GM11168 (cell line): Measurements from ENCODE around the gene PEAR1.

Source experiments
- in situ Hi-C: fragments of 300-500 bp; cut with MboI; formaldehyde crosslinking; loops from one replicate; pipeline ENCODE4 v1.12.0; 2022; ENCODE audit warnings: low sequenced_read_pairs; ENCODE audit not compliant: unreplicated experiment

The PEAR1 gene

GRCh38 chr1:156858959-156859522, 34.5 kb upstream of the PEAR1 start, which contains the start of gene INSRR:
INSRR (minus strand) TSS chr1:156859117; CDS start chr1:156858621, 496 bp downstream.
- in situ Hi-C loops, result no loop called here

- in situ Hi-C loops, result no loop called here
Measured at GRCh38 chr1:156859523-156860112, 33.9 kb upstream of the PEAR1 start.

GRCh38 chr1:156860113-156860627, 33.3 kb upstream of the PEAR1 start:
- in situ Hi-C loops, result no loop called here

GRCh38 chr1:156860628-156861423, 32.7 kb upstream of the PEAR1 start, which contains the start of gene NTRK1:
NTRK1 (plus strand) TSS chr1:156860865; CDS start chr1:156860935, 70 bp downstream.
- in situ Hi-C loops, result no loop called here

- in situ Hi-C loops, result no loop called here
Measured at GRCh38 chr1:156862584-156862983, 30.9 kb upstream of the PEAR1 start.

GRCh38 chr1:156862997-156863599, 30.4 kb upstream of the PEAR1 start:
- in situ Hi-C loops, result no loop called here

- in situ Hi-C loops, result no loop called here
Measured at GRCh38 chr1:156863631-156864030, 29.9 kb upstream of the PEAR1 start.

- in situ Hi-C loops, result no loop called here
Measured at GRCh38 chr1:156864796-156865195, 28.7 kb upstream of the PEAR1 start.

GRCh38 chr1:156865258-156865657, 28.3 kb upstream of the PEAR1 start:
- in situ Hi-C loops, result no loop called here

GRCh38 chr1:156865865-156866248, 27.7 kb upstream of the PEAR1 start:
- in situ Hi-C loops, result no loop called here

GRCh38 chr1:156866249-156866909, 27.1 kb upstream of the PEAR1 start:
- in situ Hi-C loops, result no loop called here

- in situ Hi-C loops, result no loop called here
Measured at GRCh38 chr1:156868341-156868740, 25.2 kb upstream of the PEAR1 start.

GRCh38 chr1:156869455-156869854, 24.1 kb upstream of the PEAR1 start:
- in situ Hi-C loops, result no loop called here

GRCh38 chr1:156873659-156874058, 19.9 kb upstream of the PEAR1 start:
- in situ Hi-C loops, result no loop called here

GRCh38 chr1:156874142-156874541, 19.4 kb upstream of the PEAR1 start:
- in situ Hi-C loops, result no loop called here

GRCh38 chr1:156874572-156875340, 18.8 kb upstream of the PEAR1 start:
- in situ Hi-C loops, result no loop called here

- in situ Hi-C loops, result no loop called here
Measured at GRCh38 chr1:156875341-156875615, 18.2 kb upstream of the PEAR1 start.

GRCh38 chr1:156876281-156876680, 17.2 kb upstream of the PEAR1 start:
- in situ Hi-C loops, result no loop called here

- in situ Hi-C loops, result no loop called here
Measured at GRCh38 chr1:156877433-156878170, 15.9 kb upstream of the PEAR1 start.
